GM12891 (cell line): ENCODE data around the gene MCOLN2.

ENCODE experiments used
- PAX5 ChIP-seq: IDR thresholded peaks from 2 replicates; pipeline ENCODE4 v1.6.1; 2011; ENCODE audit warnings: low read length, moderate library complexity, mild to moderate bottlenecking; ENCODE audit not compliant: insufficient read depth, severe bottlenecking
- POLR2A ChIP-seq: IDR thresholded peaks from 2 replicates; pipeline ENCODE4 v1.6.1; 2011; ENCODE audit warnings: low read depth, low read length, control low read depth
- POU2F2 ChIP-seq: IDR thresholded peaks from 2 replicates; pipeline ENCODE4 v1.6.1; 2011; ENCODE audit warnings: low read depth, mild to moderate bottlenecking, control low read depth, low read length, moderate library complexity

DNA sequence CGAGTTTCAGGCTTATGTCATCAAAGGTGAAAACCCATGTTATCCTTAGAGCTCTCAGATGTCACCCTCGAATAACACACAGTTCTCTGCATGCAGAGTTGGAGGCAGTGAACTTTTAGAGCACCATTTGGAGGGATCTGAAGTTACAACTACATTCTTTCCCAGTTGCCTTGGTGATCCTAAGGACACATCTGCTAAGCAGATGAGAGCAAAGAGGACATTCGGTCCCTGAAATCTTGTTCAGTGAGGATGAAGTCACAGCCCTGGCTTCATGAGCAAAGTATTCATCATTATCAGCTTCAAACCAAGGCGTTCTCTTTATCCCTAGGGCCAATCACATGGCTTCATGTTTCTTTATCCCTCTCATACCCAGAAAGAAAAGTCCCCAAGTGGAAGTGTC, 23.1 kb upstream of the MCOLN2 start:
- TF ChIP-seq POLR2A, result no peak
- no peak for TF ChIP-seq PAX5
- no peak for TF ChIP-seq POU2F2
